Gastrocnemius medialis (tissue), 4 donors: ENCODE results near the gene HNRNPUL1.
A peak's percentile ranks its signal among the peaks of the same experiment; 100 is the strongest.

Source experiments
- CTCF ChIP-seq, 5 experiments: fragments of 450-650 bp in 3 of 5; fragments of 200-600 bp in 2 of 5; sonication (generic) in 2 of 5; IDR thresholded peaks in 4 of 5; conservative IDR thresholded peaks in 1 of 5; 1 replicate in 4 of 5; 2 replicates in 1 of 5; pipeline ENCODE4 v1.5.1; 2016 to 2019; ENCODE audit warnings: antibody characterized with exemption in 5 of 5, mild to moderate bottlenecking in 3 of 5, moderate library complexity in 3 of 5
- POLR2A ChIP-seq, 2 donors: fragments of 450-650 bp; IDR thresholded peaks; one replicate each; pipeline ENCODE4 v1.6.1; 2017; ENCODE audit warnings: antibody characterized with exemption in 2 of 2, mild to moderate bottlenecking in 2 of 2, moderate library complexity in 2 of 2

GRCh38 chr19:41263850-41264580 is at the start of gene HNRNPUL1:
- TF ChIP-seq CTCF (IDR thresholded peaks at IDR 0.05 in 4 of 5, conservative IDR thresholded peaks at IDR 0.05 in 1 of 5) (peak in 3 of 5 experiments; percentile 26 to 43 (median 37)), POLR2A (IDR thresholded peaks at IDR 0.05) (peak; percentile 39 to 58)
